HG02623 (cell line): ENCODE results near the gene TUBB2A.
"Not testable (repeated sequence)": the region's sequence is repeated elsewhere in the genome, so short reads cannot be mapped to it uniquely, and the experiment has no call there.

ENCODE experiments used
- ATAC-seq: cut with Tn5 transposase; IDR thresholded peaks from one replicate; pipeline ENCODE4 v1.9.1; 2021; ENCODE audit warnings: moderate library complexity; ENCODE audit not compliant: unreplicated experiment

TUBB2A gene

DNA sequence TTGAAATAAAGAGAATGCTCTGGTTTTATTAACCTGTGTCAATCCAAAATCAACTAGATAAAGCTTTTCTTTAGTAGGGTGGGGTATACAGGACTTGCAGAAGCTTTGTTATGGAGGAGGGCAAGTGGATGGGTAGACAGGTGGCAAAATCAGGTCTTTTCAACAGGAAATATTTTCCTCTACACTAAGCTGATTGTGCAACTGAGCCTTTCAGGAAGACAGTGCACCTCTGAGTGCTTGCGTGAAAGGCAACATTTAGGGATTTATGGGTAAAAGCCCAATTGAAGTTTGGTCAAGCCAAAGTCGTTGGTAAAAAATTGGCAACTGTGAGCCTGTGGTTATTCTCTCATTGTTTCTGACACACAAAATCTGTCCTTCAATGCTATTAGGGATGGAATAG, 23.8 kb upstream of the TUBB2A start:
- no peak for ATAC-seq

DNA sequence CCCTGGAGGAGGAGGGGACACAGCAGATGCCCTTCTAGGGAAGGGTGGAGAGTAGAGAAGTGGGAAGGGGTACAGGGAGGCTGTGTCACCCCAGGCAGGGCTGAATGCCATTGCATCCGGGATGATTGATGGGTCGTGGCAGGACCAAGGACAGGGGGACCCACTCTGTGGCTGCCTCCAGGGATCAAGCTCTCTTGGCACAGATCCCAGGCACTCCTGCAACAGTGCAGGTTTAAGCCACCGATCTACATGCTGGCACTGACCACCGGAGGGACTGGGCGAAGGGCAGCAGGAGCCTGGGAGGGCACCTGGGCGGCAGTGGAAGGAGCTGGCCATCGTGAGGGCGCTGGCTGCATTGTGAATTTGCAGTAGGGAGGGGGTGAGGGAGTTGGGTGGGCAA, 22.6 kb upstream of the TUBB2A start:
- not testable (repeated sequence) for ATAC-seq

DNA sequence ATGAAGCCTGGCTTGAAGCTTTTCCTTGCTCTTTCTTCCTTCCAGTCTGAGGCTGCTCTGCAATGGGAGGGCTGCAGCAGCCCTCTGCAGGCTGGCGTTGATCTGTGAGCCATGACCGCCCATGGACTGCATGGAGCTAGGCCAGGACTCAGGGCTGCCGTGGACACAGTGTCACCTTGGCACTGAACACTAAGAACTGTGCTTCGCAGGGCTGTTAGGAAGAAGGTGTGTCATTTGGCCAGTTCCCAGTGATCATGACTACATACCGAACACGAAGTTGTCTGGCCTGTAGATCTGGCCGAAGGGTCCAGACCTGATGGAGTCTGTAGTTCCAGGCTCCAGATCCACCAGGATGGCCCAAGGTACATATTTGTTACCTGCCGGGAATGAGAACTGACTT, 21.3 kb upstream of the TUBB2A start:
- not testable (repeated sequence) for ATAC-seq

DNA sequence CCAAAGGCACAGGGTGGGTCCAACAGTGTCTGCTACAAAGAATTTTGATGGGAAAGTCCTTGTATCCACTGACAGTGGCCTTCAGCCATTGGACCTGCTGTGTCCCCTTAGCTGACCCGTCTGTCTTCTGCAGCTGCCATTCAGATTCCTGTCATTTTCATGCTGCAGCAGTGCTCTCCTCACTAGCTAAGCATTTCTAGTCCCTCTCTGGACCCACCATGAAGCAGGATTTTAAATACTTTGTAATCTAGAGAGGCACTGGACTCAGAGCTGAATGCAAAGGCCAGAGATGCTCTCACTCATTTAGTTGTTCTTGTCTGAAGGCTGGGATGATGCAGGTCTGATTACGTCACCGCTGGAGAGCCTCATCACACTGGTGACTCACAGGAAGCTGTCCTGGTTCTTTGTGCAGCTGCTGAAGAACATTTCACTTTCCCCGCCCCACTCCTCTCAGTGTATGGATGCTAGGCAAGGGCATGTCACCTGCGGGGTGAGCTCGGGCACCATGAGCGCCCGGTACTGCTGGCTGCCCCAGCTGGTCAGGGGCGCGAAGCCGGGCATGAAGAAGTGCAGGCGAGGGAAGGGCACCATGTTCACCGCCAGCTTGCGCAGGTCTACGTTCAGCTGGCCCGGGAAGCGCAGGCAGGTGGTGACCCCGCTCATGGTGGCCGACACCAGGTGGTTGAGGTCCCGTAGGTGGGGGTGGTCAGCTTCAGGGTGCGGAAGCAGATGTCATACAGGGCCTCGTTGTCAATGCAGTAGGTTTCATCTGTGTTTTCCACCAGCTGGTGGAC, 19.4 kb upstream of the TUBB2A start:
- ATAC-seq: no peak

DNA sequence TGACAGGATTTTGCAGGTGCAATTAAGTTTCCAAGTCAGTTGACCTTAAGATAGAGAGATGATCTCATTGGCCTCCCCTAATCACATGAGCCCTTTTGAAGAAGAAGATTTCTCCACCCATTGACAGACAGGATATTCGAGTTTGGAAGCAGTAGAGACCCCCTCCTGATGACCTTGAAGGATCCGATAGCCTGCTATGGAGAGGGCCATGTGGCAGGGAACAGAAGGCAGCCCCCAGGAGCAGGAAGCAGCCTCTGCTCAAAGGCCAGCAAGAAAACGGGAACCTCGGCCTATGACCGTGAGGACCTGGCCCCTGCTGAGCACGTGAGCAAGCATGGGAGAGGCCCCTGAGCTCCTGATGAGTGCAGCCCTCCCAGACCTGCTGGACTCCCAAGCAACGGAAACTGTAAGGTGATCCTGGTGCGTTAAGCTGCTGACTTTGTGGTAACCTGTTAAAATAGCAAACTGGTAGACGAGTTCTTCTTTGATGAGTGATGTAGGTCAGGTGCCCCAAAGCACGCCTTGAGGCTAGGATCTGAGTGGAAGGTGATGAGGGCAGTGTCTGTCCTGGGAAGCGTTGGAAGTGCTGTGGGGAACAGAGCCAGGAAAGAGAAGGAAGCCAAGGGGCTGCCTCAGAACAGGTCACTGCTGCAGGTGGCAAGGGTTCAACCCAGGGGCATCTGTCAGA, 18.5 kb upstream of the TUBB2A start:
- no peak for ATAC-seq

DNA sequence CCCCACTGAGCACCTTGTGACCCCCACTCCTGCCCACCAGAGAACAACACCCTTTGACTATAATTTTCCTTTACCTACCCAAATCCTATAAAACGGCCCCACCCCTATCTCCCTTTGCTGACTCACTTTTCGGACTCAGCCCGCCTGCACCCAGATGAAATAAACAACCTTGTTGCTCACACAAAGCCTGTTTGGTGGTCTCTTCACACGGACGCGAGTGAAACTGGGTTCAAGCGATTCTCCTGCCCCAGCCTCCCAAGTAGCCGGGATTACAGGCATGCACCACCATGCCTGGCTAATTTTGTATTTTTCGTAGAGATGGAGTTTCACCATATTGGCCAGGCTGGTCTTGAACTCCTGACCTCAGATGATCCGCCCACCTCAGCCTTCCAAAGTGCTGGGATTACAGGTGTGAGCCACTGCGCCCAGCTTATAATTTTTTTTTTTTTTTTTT, 16.3 kb upstream of the TUBB2A start:
- not testable (repeated sequence) for ATAC-seq

DNA sequence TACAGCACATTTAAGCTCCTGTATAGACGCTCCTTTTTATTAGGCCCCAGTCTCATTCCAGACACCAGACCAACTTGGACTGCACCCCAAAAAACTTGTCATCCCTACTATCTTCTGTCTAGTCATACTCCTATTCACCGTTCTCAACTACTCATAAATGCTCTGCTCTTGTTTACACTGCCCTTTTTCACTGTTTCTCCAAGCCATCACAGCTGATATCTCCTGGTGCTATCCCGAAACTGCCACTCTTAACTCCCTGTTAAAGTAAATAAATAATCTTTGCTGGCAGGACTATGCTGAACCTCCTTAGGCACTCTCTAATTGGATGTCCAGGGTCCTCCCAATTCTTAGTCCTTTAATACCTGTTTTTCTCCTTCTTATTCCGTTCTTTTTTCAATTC, 15.4 kb upstream of the TUBB2A start:
- ATAC-seq: not testable (repeated sequence)

DNA sequence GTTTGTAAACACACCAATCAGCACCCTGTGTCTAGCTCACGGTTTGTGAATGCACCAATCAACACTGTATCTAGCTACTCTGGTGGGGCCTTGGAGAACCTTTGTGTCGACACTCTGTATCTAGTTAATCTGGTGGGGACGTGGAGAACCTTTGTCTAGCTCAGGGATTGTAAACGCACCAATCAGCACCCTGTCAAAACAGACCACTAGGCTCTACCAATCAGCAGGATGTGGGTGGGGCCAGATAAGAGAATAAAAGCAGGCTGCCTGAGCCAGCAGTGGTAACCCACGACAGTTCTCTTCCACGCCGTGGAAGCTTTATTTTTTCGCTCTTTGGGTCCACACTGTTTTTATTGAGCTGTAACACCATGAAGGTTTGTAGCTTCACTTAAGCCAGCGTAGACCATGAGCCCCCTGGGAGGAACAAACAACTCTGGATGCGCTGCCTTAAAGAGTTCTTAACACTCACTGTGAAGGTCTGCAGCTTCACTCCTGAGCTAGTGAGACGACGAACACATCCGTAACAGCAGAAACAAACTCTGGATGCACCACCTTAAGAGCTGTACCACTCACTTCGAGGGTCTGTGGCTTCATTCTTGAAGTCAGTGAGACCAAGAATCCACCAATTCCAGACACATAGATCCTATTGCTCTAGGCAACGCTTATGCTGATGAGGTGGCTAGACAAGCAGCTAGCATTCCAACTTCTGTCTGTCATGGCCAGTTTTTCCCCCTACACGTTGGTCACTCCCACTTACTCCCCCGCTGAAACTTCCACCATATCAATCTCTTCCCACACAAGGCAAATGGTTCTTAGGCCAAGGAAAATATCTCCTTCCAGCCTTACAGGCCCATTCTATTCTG, 14.2 kb upstream of the TUBB2A start:
- not testable (repeated sequence) for ATAC-seq

DNA sequence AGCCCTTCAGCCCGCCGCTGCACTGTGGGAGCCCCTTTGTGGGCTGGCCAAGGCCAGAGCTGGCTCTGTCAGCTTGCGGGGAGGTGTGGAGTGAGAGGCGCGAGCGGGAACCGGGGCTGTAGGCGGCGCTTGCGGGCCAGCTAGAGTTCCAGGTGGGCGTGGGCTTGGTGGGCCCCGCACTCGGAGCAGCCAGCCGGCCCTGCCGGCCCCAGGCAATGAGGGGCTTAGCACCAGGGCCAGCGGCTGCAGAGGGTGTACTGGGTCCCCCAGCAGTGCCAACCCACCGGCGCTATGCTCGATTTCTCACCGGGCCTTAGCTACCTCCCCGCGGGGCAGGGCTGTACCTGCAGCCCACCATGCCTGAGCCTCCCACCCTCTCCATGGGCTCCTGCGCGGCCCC, 13.3 kb upstream of the TUBB2A start:
- ATAC-seq: not testable (repeated sequence)

DNA sequence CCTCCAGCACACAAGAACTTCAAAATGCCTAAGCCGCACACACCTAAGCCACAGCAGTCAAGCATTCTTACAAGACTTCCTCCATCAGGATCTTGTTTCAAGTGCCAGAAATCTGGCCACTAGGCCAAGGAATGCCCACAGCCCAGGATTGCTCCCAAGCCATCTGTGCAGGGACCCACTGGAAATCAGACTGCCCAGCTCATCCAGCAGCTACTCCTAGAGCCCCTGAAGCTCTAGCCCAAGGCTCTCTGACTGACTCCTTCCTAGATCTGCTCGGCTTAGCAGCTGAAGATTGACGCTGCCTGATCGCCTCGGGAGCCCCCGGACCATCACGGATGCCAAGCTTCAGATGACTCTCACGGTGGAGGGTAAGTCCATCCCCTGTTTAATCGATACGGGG, 10.7 kb upstream of the TUBB2A start:
- not testable (repeated sequence) for ATAC-seq

DNA sequence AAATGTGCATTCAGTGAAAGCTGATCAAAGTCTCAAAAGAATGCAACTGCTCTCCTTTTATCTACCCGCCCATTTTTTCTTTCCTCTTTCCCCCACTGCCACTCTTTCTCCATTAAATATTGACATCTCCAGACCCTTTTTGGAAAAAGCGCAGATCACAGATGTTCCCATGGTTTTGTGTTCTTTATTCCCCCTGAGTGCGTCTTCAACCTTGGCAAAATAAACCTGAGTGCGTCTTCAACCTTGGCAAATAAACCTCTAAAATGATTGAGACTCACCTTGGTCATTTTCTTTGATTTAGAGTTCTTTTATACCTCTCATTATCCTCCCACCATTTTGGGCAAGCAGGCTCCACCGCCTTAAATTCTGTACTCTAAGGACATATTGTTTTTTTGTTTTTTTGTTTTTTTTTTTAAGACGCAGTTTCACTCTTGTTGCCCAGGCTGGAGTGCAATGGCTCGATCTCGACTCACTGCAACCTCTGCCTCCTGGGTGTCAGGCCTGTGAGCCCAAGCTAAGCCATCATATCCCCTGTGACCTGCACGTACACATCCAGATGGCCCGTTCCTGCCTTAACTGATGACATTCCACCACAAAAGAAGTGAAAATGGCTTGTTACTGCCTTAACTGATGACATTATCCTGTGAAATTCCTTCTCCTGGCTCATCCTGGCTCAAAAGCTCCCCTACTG, 9.3 kb upstream of the TUBB2A start:
- ATAC-seq: not testable (repeated sequence)

DNA sequence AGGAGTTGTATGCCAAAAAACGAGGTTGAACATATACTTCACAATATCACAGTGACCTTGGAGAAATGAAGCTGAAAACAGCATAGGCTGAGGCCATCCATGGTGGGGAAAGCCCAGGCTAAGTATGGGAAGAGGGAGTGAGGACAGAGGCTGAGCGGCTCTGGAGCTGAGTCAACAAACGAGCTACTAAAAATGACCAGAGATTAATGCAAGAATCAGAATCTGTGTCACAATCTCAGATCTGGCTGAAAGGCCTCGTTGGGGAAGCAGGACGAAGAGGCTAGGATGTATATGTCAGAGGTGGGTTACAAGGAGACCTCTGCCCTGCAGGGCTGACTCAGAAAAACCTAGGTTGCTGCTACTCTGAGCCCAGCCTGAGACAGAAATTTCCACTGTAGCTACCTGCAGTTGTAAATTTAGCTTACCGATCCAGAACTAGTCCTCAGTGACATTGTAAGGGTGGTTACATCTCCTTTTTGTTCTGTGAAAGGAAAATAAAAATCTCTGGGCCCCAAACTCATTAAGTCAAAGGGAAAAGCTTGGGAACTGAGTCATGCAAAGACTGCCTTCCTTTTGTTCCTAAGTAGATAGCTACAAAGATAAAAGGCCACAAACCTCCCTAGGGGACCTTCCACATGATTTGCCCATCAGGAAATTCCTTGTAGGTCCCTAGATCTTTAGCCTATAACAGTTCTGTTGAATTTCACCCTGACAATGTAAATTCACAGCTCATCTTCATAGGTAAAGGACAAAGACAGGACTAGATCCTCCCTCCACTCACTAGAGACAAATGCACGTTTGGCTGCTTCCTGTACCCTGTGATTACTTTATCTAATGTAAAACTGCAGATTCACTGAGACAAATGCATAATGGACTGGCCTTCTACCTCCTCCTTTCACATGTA, 8.5 kb upstream of the TUBB2A start:
- ATAC-seq: no peak

DNA sequence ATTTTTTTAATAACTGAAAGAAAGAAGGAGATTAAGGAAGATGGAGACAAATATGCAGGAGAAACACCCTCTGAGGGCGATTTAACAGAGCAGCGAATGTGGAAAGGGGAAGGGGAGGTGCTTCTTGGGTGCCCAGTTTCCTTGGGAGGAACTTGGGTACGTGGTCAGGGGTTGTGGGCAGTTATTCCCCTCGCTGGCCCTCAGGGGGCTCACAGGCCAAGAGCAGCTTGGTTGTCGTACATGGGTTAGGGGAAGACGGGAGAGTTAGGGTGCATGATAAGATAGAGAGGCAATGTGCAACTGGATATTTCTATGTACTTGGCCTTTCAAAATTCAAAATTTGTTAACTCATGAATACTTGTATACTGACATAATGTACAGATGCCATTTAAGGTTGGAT, 7.0 kb upstream of the TUBB2A start:
- no peak for ATAC-seq

DNA sequence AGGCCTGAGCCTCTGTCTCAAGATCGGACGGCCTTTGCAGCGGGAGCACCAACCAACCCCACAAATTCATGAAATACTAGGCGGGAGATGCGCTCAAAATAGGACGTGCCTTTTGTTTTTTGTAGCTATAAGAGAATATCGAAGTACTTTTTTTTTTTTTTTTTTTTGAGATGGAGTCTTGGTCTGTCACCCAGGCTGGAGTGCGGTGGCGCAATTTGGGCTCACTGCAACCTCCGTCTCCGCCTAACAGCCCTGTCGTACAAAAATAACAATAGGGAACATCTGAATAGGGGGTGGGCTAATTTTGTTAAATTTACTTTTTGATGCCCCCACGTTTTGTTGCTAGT, 5.9 kb upstream of the TUBB2A start:
- ATAC-seq: no peak

DNA sequence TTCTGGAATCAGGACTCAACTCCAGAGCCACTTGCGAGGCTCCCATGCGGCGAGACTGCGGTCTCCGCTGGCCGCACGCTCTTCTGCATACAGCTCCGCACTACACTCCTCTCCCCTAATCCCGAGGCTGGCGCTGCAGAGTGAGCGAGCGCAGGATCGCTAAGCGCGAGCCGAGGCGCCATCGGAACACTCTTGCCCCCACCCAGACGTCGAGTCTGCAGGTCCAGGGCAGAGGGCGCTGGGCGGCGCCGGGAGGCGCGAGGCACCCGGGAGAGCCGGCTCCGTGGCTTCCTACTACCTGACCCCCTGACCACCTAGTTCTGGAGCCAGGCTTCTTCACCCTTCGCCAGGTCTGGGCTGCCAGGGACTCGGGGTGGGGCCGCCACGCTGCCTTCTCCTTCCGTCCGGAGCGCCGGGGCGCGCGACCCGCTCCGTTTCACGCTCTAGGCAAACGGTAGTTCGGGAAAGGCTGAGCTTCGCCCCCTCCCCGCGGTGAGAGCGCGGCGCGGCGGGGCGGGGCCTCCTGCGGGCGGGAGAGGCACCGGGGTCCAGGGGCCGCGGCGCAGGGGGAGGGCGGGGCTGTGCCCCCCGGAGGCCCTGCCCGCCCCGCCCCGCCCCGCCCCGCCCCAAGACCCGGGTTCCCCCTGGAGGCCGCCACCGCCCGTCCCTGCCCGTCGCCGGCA, 5.4 kb upstream of the TUBB2A start:
- ATAC-seq: peak; percentile 51

DNA sequence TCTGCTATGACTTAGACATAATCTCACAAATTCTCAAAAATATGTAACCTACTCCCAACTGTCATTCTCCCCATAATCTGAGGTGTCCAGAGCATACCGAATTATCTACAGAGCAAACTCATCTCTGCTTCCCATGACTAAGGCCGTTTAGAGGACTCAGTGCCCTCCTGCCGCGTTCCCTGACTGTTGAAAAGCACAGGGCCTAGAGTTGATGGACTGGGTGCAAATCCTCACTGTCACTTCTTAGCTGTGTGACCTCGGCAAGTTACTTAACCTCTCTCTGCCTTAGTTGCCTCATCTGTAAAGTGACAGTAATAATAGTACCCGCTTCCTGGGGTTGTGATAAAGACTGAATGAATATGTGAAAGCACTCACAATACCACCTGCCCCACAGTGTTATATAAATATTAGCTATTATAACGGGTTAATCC, 4.7 kb upstream of the TUBB2A start:
- ATAC-seq: no peak

DNA sequence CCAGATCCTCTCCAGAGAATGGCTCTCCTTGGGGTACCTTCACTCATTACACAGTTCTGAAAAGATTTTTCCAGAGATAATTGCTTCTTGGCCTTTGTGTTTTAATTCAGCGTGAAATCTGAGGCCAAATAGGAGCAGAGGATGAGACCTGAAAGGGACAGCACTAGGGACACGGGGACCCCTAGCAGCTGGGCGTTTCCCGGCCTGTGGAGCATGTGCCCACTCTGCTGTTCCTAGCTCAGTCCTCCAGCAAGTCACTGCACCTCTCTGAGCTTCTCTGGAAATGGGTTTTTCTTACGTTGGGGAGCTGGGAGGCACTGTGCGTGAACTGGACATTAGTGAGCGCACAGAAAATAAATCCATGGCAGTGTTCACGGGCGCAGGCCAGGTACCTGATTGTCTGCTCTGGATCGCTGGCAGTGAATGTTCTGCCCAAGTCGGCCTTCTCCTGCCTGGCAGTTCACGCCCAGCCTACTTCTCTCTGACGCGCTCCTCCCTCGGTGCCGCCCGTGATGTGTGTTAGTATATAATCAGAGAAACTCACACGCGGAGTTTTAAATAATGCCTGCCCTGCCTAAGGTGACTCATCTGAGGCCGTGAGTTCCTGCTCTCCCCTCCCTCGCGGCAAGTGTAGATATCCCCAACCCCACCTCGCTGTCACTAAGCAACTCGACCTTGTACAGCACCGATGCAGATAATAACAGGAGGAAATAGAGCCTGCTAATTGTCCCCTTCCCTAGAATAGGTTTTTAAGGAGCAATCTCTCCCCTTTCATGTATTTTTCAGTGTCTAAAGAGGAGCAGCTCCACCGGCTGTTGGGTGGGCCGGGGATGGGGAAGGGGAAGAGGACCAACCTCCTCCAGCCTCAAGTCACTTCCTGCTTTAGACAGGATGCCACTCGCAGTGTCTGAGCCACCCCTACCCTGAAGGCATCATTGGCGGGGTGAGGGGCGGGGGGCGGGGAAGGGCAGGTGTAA, 2.7 kb upstream of the TUBB2A start:
- ATAC-seq: no peak
